ENCODE measurements around the gene HFE.

DNA sequence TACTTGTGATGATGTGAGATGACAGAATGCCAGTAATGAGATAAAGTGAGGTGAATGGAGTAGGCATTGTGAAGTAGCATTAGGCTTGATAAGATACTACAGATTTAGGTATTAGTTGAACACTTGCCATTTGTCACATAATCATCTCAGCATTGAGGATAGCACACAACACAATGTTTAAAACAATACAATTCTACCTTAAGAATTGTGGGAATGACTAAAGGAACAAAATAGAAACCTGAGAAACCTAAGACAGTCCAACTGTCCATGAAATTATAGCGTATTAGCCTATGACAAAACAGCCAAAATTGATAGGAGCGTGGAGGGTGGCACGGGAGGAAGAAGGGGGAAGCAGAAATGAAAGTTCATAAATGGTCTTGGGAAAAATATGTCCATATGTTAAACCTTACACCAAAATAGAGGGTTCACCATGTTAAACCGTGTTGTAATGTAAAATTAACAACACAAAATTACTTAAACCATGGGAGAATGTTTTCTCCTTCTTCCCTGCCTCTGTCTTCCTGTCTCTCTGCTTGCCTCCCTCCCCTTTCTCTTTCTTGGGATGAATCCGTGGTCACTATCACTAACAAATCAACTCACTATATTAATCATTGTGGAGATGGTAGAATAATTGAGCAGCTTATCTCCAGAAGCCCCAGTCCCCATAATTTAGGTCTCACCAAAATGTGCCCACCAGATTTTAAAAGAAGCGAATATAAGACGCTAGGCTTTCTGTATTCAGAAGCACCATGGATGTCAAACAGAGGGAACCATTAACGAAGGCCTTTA lies 33.0 kb upstream of the HFE start:
- no peak for TF ChIP-seq POLR2A (IDR thresholded peaks at IDR 0.05; ENCODE audit: low read depth, low read length)
- no peak for TF ChIP-seq POLR2AphosphoS5 (IDR thresholded peaks at IDR 0.05; ENCODE audit: low read depth, low read length)

Data from GM12892 (cell line).